GM21619 (cell line): ENCODE data around the gene ABI3.

Source experiments
- ATAC-seq: cut with Tn5 transposase; IDR thresholded peaks from one replicate; pipeline ENCODE4 v1.9.1; 2021; ENCODE audit not compliant: unreplicated experiment

Gene ABI3

DNA sequence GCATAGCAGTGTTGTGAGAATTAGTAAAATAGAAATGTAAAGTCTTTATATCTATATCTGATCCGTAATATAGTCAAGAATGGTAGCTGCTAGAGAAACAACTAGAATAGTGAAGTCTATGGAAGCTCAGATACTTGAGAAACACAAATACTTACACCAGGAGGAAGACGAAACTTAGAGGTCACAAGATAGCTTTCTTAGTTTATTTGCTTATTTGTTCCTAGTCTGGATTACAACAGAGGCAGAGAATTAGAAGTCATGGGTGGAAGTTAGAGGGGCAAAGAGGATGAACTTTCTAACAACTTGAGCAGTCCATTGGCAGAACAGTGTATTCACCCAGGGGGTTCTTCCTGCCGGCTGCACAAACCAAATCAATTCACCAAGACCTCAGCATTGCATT lies 14.0 kb upstream of the ABI3 start:
- no peak for ATAC-seq

DNA sequence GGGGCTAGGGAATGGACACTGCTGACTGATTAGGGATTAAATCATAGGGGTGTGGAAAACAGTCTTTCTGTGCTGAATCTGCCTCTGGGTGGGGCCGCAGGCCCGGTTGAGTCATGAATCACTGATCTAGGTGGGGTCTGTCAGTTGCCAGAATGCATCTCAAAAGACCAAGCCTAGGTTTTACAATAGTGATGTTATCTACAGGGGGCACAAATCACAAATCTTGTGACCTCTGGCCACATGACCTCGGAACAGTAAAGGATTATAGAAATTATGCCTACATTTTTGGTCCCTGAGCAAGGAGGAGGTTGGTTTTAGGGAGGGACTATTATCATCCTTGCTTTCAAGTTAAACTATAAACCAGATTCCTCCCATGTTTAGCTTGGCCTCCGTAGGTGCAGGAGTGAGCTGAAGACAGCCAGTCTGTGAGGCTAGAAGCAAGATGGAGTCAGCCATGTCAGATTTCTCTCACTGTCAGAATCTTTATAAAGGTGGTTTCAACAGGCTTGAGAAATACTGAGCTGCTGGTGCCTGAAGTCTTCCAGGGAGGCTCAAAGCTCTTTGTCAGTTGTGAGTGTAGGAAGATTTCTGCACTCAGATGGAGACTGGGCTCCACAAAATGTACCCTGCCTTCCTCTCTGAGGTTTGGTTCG lies 13.0 kb upstream of the ABI3 start:
- no peak for ATAC-seq

GRCh38 chr17:49198211-49198610 lies 12.3 kb upstream of the ABI3 start:
- no peak for ATAC-seq

- no peak for ATAC-seq
Measured at GRCh38 chr17:49200423-49201083, 10.0 kb upstream of the ABI3 start.

DNA sequence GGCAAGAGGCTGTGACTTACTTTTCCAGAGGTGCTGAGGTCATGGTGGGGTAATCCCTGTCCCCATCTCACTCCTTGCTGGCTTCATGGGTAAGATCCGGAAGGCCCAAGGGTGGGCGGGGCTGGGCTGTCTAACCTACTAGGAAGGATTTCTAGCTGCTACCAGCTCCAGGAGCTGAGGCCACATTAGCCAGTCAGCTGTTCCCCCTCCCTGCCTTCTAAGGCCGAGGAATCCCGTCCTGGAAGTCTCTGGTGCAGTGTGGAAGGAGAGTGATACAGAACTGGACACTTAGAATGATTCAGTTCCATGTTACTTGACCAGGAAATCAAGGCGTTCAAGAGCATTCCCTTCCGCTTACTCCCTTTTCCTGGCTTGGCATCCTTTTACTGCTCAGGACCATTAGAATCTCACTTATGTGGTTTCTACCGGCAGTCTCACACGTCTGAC lies 9.0 kb upstream of the ABI3 start:
- ATAC-seq = no peak

GRCh38 chr17:49203796-49204195 lies 6.7 kb upstream of the ABI3 start:
- no peak for ATAC-seq

- ATAC-seq = no peak
Measured at GRCh38 chr17:49204516-49204915, 6.0 kb upstream of the ABI3 start.

GRCh38 chr17:49209061-49209571 lies 1.4 kb upstream of the ABI3 start:
- no peak for ATAC-seq

GRCh38 chr17:49213399-49213798 lies 2.9 kb downstream of the ABI3 start:
- no peak for ATAC-seq

DNA sequence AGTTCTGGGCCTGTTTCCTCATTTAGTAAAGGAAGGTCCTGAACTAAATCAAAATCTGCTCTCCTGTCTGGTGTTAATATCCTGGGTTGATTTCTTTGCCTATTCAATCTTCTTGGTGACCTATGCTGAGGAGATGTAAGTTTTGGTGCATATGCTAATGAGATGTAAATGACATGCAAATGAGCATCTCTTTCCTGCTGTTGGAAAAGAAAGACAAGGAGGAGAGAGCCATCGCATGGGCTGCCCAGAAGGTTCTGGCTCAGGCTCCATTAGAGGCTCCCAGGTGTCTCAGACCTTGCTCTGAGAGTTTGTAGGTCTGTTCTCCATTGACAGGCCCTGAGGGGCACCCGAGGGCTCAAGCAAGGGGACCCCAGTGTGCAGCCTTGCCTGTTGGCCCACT lies 3.3 kb downstream of the ABI3 start:
- no peak for ATAC-seq

- ATAC-seq = no peak
Measured at GRCh38 chr17:49214676-49215360, 4.3 kb downstream of the ABI3 start.

DNA sequence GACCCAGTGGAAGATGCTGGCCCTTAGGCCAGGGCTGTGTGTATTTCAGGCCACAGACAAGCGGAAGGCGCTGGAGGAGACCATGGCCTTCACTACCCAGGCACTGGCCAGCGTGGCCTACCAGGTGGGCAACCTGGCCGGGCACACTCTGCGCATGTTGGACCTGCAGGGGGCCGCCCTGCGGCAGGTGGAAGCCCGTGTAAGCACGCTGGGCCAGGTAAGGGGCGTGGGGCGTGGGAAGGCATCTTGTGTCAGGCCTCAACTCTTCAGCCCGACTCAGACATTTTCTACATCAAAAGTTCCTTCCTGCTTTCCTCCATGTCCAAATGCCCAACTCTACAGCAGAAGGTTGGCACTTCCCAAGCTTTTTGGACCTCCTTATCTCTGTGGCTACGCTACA lies 6.0 kb downstream of the ABI3 start:
- no peak for ATAC-seq

- ATAC-seq = no peak
Measured at GRCh38 chr17:49216953-49217650, 6.6 kb downstream of the ABI3 start.

DNA sequence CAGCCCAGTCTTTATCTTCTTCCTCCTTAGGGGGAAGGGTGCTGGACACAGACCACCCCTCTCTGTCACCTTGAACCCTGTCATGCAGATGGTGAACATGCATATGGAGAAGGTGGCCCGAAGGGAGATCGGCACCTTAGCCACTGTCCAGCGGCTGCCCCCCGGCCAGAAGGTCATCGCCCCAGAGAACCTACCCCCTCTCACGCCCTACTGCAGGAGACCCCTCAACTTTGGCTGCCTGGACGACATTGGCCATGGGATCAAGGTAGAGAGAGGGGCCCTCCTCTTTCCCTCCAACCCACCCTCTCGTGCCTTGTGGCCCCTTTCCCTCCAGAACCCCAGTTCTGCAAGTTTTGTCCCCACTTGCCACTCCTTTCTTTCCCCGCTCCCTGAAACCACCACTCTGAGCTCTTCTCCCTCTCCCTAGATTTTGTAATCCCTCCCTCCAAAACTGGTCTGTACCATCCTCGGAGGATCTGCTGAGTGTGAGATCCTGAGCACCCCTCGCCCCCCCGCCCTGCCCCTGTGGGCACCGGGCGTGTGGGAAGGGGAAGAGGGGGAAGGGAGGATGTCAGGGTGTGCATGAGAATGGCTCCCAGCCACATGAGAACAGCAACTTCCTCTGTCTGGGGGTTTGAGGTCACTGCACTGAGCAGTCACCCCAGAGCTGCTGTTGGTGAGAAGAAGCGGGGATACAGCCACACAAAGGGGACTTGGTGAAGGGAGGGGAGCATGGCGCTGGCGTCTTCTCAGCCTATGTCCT lies 7.3 kb downstream of the ABI3 start:
- peak; percentile 39 for ATAC-seq

GRCh38 chr17:49218941-49219913 lies 8.7 kb downstream of the ABI3 start:
- ATAC-seq = no peak

DNA sequence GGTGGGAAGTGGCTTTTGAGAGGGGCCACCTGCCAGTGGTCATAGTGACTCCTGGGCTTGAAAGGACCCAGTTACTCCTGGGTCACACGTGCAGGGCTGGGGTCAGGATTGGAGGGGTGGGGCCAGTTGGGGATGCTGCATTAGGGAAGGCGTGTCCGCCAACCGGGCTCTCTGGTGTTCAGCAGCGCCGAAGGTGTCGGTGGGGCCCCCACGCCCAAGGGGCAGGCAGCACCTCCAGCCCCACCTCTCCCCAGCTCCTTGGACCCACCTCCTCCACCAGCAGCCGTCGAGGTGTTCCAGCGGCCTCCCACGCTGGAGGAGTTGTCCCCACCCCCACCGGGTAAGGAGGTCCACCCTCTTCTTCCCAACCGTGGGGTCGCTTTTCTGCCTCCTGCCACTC lies 9.5 kb downstream of the ABI3 start:
- no peak for ATAC-seq

GRCh38 chr17:49223168-49223516 lies 12.6 kb downstream of the ABI3 start:
- ATAC-seq = no peak

- ATAC-seq = no peak
Measured at GRCh38 chr17:49223517-49224197, 13.2 kb downstream of the ABI3 start.
